Astrocyte (in vitro differentiated cells and primary cell): ENCODE results near the gene SPAG6.

Experiments
- CTCF ChIP-seq: IDR thresholded peaks from 2 replicates; pipeline ENCODE4 v1.5.1; 2011; ENCODE audit warnings: low read depth, mild to moderate bottlenecking, inconsistent platforms, low read length, moderate library complexity; ENCODE audit not compliant: insufficient read depth
- EZH2 ChIP-seq: IDR thresholded peaks from 2 replicates; pipeline ENCODE4 v1.6.1; 2012; ENCODE audit warnings: mild to moderate bottlenecking, low read length, inconsistent platforms; ENCODE audit not compliant: insufficient read depth

GRCh38 chr10:22364407-22365140 lies 19.3 kb downstream of the SPAG6 start:
- no peak for TF ChIP-seq CTCF
- TF ChIP-seq EZH2: no peak
